BJ (cell line): ENCODE measurements around the gene CRB3. TPM values are rescaled to one million over a fixed set of nuclear protein-coding genes. Genes with fewer than 3 reads are reported as not detected.

Experiments used
- CTCF ChIA-PET: fragments of 350-600 bp; formaldehyde crosslinking; extraction: SDS; loops from one replicate; lab custom pipeline; 2021; ENCODE audit warnings: antibody characterized with exemption, inconsistent platforms; lab: Yijun Ruan, JAX
- POLR2A ChIA-PET: fragments of 300-600 bp; sonication (Branson Sonifier 250); formaldehyde crosslinking; extraction: SDS; loops from one replicate; lab custom pipeline; 2021; ENCODE audit warnings: antibody characterized with exemption; lab: Charles Lee
- DNase-seq: peaks from one replicate; pipeline ENCODE4 v3.0.0-alpha.2; 2011; ENCODE audit warnings: low read depth
- H3K27me3 ChIP-seq: 2 replicates; pipeline ENCODE4 v1.6.0; 2011; ENCODE audit warnings: low read length; ENCODE audit not compliant: control insufficient read depth, insufficient read depth
- H3K36me3 ChIP-seq: 2 replicates; pipeline ENCODE4 v1.5.1; 2011; ENCODE audit warnings: low read length; ENCODE audit not compliant: control insufficient read depth, insufficient read depth
- H3K4me3 ChIP-seq: 2 replicates; pipeline ENCODE4 v1.5.1; 2011; ENCODE audit warnings: low read depth, mild to moderate bottlenecking, control low read depth, low read length
- polyA plus RNA-seq: library from polyadenylated mRNA; depleted of rRNA; stranded (reverse); fragments of >200 nt; gene quantifications from 2 replicates; pipeline ENCODE4 v1.2.3, GENCODE V29; 2011
- TF ChIP-seq, protein P1 (sequence below): IDR thresholded peaks from 2 replicates; pipeline ENCODE4 v1.5.1; 2011; ENCODE audit warnings: low read depth, mild to moderate bottlenecking, control low read depth, inconsistent platforms, low read length, moderate library complexity; ENCODE audit not compliant: insufficient read depth

CRB3 gene
- polyA plus RNA-seq, 1 experiment: not detected

DNA sequence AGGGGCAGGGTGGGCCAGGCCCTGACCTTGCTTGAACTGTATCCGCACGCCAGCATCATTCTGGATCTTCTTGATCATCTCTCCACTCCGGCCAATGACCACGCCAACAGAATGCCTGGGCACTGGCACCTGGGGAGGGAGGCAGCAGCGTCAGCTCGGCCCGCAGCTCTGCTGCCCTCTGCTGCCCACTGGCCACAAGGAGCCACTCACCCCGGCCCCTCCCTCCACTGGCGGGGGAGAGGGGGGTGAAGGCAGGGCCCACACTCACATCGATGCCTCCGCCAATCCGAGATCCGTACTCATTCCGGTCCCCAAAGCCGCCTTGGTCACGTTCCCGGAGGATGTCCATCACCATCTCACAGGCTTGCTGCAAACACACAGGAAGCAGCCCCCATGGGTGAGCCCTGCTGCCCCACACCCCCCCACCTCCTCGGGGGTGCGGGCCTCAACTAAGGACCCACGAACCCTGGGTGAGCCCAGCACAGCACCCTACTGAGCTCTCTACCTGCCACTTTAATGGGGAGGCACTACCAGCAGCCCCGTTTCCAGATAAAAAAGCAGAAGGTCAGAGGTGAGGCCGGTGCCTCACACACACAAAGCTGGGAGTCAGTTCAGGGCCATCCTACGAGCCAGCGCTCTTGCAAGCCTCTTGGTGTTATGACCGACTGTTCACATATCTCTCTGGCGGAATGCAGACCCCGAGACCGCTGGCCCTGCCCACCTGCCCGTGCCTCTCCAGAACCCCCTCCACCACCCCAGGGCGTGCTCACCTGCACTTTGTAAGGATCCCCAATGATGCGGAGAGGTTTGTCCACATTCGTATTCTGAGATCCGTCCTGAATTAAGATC, 46.1 kb upstream of the CRB3 start:
- TF ChIP-seq, protein P1, sequence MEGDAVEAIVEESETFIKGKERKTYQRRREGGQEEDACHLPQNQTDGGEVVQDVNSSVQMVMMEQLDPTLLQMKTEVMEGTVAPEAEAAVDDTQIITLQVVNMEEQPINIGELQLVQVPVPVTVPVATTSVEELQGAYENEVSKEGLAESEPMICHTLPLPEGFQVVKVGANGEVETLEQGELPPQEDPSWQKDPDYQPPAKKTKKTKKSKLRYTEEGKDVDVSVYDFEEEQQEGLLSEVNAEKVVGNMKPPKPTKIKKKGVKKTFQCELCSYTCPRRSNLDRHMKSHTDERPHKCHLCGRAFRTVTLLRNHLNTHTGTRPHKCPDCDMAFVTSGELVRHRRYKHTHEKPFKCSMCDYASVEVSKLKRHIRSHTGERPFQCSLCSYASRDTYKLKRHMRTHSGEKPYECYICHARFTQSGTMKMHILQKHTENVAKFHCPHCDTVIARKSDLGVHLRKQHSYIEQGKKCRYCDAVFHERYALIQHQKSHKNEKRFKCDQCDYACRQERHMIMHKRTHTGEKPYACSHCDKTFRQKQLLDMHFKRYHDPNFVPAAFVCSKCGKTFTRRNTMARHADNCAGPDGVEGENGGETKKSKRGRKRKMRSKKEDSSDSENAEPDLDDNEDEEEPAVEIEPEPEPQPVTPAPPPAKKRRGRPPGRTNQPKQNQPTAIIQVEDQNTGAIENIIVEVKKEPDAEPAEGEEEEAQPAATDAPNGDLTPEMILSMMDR: peak; percentile 46
- no peak overlapping the region for H3K4me3 ChIP-seq
- ChIA-PET CTCF (interaction anchor here (1.2 kb wide), 1 partner anchor 25 kb away, joined by 3 read pairs; the partner anchor contains the start of gene GTF2F1), POLR2A (no interaction called here)
- peaks cover 56% of the 10 kb centered on the region for H3K36me3 ChIP-seq
- DNase-seq: no peak
- H3K27me3 ChIP-seq: no peaks in the 10 kb centered on the region

DNA sequence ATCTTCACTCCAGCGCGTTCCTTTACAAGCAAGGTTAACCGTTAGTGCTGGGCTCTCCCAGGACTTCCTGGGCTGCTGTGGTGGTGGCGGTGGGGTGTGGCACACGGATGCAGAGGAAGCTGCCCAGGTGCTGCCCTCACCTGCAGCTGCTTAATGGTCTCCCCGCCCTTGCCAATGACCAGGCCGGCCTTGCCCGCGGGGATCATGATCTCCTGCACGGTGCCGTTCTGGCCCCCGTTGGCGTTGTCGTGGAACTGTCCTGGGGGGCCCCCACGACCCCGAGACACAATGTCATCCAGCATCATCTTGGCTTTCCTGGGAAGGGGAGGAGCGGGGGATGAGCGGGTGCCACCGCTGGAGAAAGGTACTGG, 45.5 kb upstream of the CRB3 start:
- ChIA-PET POLR2A (no interaction called here), CTCF (interaction anchor here (0.8 kb wide), 1 partner anchor 9 kb away, joined by 3 read pairs; no protein-coding TSS in a partner anchor)
- no peaks in the 10 kb centered on the region for H3K27me3 ChIP-seq
- peaks cover 56% of the 10 kb centered on the region for H3K36me3 ChIP-seq
- H3K4me3 ChIP-seq: no peak overlapping the region
- TF ChIP-seq, protein P1: no peak
- no peak for DNase-seq

DNA sequence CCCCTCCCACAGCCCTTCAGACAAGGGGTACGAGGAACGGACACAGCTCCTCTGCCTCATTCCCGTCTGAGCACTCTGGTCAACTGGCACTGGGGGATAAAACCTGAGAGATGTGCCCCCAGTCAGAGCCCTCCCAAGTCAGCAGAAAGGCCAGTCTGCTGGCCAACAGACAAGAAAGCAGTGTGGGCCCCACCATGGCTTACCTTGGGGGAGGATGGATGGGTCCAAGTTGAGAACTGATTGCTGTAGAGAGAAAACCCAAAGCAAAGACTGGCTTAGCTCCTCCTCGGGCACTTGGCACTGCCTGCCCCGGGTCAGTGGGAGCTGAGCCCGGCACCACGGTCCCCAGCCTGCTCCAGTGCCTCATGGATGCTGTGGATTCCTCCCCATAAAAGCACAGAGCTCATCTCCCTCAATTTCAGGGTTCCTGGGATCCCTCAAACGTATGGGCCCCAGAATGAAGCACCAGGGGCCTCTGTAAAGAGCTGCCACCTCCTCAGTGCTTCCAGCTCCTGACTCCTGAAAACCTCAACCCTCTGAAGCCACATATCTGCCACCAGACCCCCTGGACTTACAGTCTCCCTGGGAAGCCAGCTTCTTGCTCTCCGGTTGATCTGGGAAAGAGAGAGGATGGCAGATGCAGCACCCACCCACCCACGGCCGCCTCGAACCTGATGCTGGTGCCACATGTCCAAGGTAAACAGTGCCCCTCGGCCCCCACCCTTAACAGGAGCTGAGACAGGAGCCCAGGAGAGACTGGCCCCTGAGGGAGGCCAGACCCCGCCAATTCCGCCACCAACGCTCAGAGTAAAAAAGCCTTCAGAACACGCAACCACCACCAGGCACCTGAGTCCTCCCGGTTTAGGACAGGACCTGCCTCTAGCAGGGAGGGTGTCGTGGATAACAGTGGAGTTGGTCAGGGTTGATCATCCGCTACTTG, 42.7 kb upstream of the CRB3 start:
- no peaks in the 10 kb centered on the region for H3K27me3 ChIP-seq
- ChIA-PET POLR2A (no interaction called here), CTCF (interaction anchor here (1.7 kb wide), 1 partner anchor 9 kb away, joined by 6 read pairs; no protein-coding TSS in a partner anchor)
- peaks cover 40% of the 10 kb centered on the region for H3K36me3 ChIP-seq
- no peak overlapping the region for H3K4me3 ChIP-seq
- no peak for DNase-seq
- TF ChIP-seq, protein P1: no peak

DNA sequence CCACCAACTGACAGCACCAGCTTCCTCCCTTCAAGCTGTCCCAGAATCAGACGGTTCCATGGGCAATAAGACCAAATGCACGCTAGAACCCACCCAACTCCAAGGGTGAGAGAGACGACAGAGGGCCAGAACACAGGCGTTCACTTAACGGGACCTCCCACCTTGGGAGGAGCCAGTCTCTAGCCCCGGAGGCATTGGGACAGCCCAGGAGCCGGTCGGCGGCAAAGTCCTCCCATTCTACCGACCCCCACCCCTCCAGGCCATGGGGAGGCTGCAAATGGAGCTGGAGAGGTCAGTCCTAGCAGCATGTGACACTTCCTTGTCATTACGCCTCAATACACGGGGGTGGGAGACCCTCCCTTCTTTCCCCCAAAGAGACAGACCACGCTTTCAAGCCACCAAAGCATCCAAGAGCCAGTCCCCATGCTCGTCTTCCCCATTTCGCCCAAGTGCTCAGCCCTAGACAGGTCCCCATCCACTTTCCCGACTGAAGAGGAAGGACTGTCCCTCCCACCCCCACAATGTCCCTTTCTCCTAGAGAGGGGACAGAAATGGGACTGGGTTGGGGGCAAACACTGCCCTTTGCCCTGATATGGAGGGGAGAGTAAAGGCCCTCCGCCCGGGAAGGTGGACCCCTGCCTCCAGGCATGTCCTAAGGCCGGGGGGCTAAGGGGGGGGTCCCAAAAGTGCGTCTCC, 40.4 kb upstream of the CRB3 start:
- CTCF ChIA-PET: no interaction called here
- no peak for DNase-seq
- Histone ChIP-seq H3K4me3 (peak overlapping the region; percentile 91), H3K36me3 (peaks cover 23% of the 10 kb centered on the region), H3K27me3 (no peaks in the 10 kb centered on the region)
- TF ChIP-seq, protein P1: no peak
- POLR2A ChIA-PET: no interaction called here
